Measurements from ENCODE around the gene MED6.

GRCh38 chr14:70624972-70625371, 24.5 kb upstream of the MED6 start:
- no peak for TF ChIP-seq POLR2A (IDR thresholded peaks at IDR 0.05)
- TF ChIP-seq, protein P1, sequence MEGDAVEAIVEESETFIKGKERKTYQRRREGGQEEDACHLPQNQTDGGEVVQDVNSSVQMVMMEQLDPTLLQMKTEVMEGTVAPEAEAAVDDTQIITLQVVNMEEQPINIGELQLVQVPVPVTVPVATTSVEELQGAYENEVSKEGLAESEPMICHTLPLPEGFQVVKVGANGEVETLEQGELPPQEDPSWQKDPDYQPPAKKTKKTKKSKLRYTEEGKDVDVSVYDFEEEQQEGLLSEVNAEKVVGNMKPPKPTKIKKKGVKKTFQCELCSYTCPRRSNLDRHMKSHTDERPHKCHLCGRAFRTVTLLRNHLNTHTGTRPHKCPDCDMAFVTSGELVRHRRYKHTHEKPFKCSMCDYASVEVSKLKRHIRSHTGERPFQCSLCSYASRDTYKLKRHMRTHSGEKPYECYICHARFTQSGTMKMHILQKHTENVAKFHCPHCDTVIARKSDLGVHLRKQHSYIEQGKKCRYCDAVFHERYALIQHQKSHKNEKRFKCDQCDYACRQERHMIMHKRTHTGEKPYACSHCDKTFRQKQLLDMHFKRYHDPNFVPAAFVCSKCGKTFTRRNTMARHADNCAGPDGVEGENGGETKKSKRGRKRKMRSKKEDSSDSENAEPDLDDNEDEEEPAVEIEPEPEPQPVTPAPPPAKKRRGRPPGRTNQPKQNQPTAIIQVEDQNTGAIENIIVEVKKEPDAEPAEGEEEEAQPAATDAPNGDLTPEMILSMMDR (IDR thresholded peaks at IDR 0.05): no peak

All from adrenal gland (tissue), 5 donors.